ENCODE measurements around the gene OCSTAMP. TPM values are rescaled to one million over a fixed set of nuclear protein-coding genes. Genes with fewer than 3 reads are reported as not detected.

The OCSTAMP gene
- total RNA-seq, 4 donors from 2014 or later: not detected

GRCh38 chr20:46573234-46573633, 22.8 kb upstream of the OCSTAMP start:
- Histone ChIP-seq H3K9me3 (no peaks in the 10 kb centered on the region), H3K36me3 (no peaks in the 10 kb centered on the region), H3K27me3 (no peaks in the 10 kb centered on the region), H3K4me3 (replicated peaks in 1 of 3) (no peak overlapping the region), H3K27ac (no peak overlapping the region), H3K4me1 (peaks cover 11 to 15% of the 10 kb centered on the region in 2 donors)
- intact Hi-C loops (cut with DNase I): no loop called here
- DNase-seq: peak in 1 of 2 donors; percentile 9
- 79 to 81% methylated on average over 6 of the region's 6 CpGs for WGBS, 2 donors
- TF ChIP-seq POLR2A (IDR thresholded peaks at IDR 0.05) (no peak), CTCF (IDR thresholded peaks at IDR 0.05) (no peak)

- no peaks in the 10 kb centered on the region for H3K36me3 ChIP-seq
- WGBS, 2 donors: 91 to 93% methylated on average over 3 of the region's 3 CpGs
- intact Hi-C loops (cut with DNase I): no loop called here
- DNase-seq: no peak
- H3K4me3 ChIP-seq (replicated peaks in 1 of 3): no peak overlapping the region
- no peaks in the 10 kb centered on the region for H3K9me3 ChIP-seq
- TF ChIP-seq POLR2A (IDR thresholded peaks at IDR 0.05) (no peak), CTCF (IDR thresholded peaks at IDR 0.05) (no peak)
- peaks cover 11 to 15% of the 10 kb centered on the region in 2 donors for H3K4me1 ChIP-seq
- no peak overlapping the region for H3K27ac ChIP-seq
- no peaks in the 10 kb centered on the region for H3K27me3 ChIP-seq
These were observed 22.3 kb upstream of the OCSTAMP start for GRCh38 chr20:46572790-46573189.

- intact Hi-C loops (cut with DNase I): no loop called here
- TF ChIP-seq CTCF (IDR thresholded peaks at IDR 0.05) (no peak), POLR2A (IDR thresholded peaks at IDR 0.05) (no peak)
- Histone ChIP-seq H3K4me3 (replicated peaks in 1 of 3) (no peak overlapping the region), H3K36me3 (no peaks in the 10 kb centered on the region), H3K27ac (no peak overlapping the region), H3K9me3 (no peaks in the 10 kb centered on the region), H3K27me3 (no peaks in the 10 kb centered on the region), H3K4me1 (peaks cover 11 to 15% of the 10 kb centered on the region in 2 donors)
- 12 to 18% methylated on average over 8 of the region's 8 CpGs for WGBS, 2 donors
- peak; percentile 87 to 88 for DNase-seq
These were observed 21.7 kb upstream of the OCSTAMP start for GRCh38 chr20:46572153-46572552.

GRCh38 chr20:46571418-46571817, 21.0 kb upstream of the OCSTAMP start:
- Histone ChIP-seq H3K4me1 (peaks cover 11 to 15% of the 10 kb centered on the region in 2 donors), H3K27me3 (no peaks in the 10 kb centered on the region), H3K36me3 (no peaks in the 10 kb centered on the region), H3K27ac (no peak overlapping the region), H3K4me3 (replicated peaks in 1 of 3) (no peak overlapping the region), H3K9me3 (no peaks in the 10 kb centered on the region)
- 94 to 100% methylated on average over 2 of the region's 2 CpGs for WGBS, 2 donors
- no peak for TF ChIP-seq POLR2A (IDR thresholded peaks at IDR 0.05)
- no peak for TF ChIP-seq CTCF (IDR thresholded peaks at IDR 0.05)
- intact Hi-C loops (cut with DNase I): no loop called here
- no peak for DNase-seq

- WGBS, 2 donors: 71 to 74% methylated on average over 5 of the region's 5 CpGs
These were observed 20.5 kb upstream of the OCSTAMP start for GRCh38 chr20:46570956-46571355.

More at GRCh38 chr20:46570956-46571355, 20.5 kb upstream of the OCSTAMP start:
- H3K4me3 ChIP-seq (replicated peaks in 1 of 3): no peak overlapping the region
- peaks cover 11 to 15% of the 10 kb centered on the region in 2 donors for H3K4me1 ChIP-seq
- H3K9me3 ChIP-seq: no peaks in the 10 kb centered on the region
- H3K36me3 ChIP-seq: no peaks in the 10 kb centered on the region
- TF ChIP-seq POLR2A (IDR thresholded peaks at IDR 0.05) (no peak), CTCF (IDR thresholded peaks at IDR 0.05) (no peak)
- no peak for DNase-seq
- H3K27me3 ChIP-seq: no peaks in the 10 kb centered on the region
- H3K27ac ChIP-seq: no peak overlapping the region
- intact Hi-C loops (cut with DNase I): no loop called here

All from thyroid gland (tissue), 4 donors.